ENCODE results near the gene SLC16A8. TPM values are rescaled to one million over a fixed set of nuclear protein-coding genes. Genes with fewer than 3 reads are reported as not detected.
"Not testable (repeated sequence)": the region's sequence is repeated elsewhere in the genome, so short reads cannot be mapped to it uniquely, and the experiment has no call there.

The SLC16A8 gene, protein sequence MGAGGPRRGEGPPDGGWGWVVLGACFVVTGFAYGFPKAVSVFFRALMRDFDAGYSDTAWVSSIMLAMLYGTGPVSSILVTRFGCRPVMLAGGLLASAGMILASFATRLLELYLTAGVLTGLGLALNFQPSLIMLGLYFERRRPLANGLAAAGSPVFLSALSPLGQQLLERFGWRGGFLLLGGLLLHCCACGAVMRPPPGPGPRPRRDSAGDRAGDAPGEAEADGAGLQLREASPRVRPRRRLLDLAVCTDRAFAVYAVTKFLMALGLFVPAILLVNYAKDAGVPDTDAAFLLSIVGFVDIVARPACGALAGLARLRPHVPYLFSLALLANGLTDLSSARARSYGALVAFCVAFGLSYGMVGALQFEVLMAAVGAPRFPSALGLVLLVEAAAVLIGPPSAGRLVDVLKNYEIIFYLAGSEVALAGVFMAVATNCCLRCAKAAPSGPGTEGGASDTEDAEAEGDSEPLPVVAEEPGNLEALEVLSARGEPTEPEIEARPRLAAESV
- not detected in 2 replicates for total RNA-seq (2014; rRNA removed; shearing (Covaris generic))

DNA sequence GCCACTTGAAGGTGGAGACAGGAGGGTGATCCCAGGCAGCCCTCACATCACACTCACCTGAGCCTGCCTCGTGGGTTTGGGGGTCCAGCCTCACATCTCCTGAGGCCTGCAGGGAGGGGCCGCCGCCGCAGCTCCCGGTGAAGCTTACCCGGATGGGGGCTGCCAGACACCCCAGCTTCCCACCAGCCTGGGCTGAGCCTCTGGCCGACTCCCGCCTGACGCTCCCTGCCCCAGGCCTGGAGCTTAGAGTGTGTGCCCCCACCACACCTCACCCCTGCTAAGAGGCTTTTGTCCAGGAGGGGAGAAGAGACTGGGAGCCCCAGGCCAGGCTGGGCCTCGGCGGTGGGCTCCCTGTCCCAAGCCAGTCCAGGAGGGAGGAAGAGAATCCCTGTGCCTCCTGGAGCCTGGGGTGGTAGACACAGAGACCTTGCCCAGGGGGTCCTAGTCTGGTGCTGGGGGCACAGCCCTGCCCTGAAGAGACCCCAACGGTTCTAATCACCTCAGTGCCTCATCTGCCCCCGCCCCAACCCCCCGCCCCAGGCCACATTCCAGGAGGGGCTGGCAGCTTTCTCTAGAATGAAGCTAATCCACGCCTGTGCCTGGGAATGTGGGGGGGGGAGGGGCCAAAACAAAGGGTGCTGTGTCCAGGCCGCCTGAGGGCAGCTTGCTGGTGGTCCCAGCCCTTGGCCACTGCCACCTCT lies at the start of gene SLC16A8:
Gene SLC16A8 (minus strand): TSS at position 254 of the 701 bp plus-strand sequence. CDS start 1,311 bp downstream, outside the sequence.
- no peak for DNase-seq (ENCODE audit: low read depth)

DNA sequence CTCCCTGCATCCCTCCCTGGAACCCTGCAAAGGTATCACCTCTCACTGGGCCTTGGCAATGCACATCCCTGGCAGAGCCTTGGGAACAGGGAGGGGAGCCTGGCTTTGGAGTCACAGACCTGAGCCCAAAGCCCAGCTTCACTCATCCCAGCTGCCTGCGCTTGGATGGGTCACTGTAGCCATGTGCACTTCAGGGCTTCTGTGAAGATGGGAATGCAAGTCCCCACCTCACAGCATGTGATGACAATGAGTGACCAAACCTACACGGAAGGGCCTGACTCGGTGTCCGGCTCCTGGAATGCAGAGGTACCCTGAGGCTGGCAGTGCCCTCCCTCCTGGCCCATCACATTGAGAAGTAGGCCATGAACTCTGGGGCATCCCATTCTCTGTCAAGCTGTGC lies 49.3 kb upstream of the SLC16A8 start:
- DNase-seq (ENCODE audit: low read depth): no peak

DNA sequence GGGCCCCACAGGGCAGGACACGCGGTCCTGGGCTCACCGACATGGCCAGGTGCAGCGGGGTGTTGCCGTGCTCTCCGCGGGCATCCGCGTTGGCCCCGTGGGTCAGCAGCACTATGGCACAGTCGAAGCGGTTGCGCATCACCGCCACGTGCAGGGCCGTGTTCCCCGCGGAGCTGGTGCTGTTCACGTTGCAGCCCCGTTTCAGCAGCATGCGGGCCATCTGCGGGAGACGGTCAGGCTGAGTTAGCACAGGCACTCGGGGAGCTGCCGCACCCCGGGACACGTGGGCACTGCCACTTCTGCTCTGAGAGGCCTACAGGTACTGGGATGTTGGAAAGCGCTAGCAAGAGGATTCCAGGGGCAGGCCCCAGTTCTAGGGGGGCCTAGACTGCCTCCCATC lies 48.8 kb upstream of the SLC16A8 start:
- no peak for DNase-seq (ENCODE audit: low read depth)

DNA sequence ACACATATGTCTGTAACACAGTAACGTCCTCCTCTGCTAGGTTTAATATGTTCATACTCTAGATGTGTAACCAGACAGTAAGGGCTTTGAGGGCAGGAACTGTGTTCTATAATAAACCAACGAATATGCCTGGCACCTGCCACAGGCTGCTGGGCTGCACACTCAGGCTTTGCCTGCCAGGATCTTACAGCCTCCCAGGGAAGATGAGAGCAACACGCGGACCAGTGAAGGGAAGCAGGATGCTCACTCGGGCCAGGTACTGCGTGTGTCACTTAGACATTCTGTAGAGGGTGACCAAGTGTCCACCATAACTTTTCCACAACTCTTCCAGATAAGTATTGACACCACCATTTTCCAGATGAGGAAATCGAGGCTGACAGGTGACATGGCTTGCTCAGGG lies 48.2 kb upstream of the SLC16A8 start:
- DNase-seq (ENCODE audit: low read depth): no peak

DNA sequence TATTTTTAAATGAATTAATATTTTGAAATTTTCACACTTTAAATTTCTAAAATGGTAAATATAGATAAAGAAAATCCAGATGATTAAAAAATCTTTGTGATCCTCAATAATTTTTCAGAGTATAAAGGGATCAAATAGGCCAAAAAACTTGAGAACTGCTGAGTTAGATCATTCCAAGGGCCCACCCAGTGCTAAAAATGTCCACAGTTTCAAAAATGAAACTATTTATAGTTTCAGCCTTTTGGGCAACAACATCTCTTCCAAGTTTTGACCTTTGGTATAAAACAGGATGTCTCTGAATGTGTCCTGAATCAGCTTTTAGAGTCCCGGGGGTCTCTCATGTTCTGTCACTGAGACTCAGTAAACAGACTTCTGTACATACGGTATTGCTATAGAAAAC lies 47.4 kb upstream of the SLC16A8 start:
- DNase-seq (ENCODE audit: low read depth): no peak

DNA sequence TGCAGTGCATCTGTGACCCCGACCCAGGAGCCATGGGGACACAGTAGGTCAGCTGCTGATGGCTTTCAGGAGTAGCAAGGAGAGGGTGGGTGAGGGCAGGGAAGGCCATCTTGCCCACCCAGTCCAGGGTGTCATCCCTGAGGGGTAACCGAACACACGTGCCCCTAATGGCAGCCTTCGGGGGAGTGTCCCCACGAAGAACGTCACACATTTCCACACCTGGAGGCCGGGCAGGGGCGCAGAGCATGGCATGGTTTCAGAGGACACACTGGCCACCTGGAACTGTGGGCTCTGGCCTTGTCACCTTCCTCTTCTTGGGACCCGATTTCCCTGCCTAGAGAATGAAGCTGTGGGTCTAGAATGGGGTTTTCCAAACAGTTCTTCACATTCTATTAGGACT lies 45.9 kb upstream of the SLC16A8 start:
- no peak for DNase-seq (ENCODE audit: low read depth)

DNA sequence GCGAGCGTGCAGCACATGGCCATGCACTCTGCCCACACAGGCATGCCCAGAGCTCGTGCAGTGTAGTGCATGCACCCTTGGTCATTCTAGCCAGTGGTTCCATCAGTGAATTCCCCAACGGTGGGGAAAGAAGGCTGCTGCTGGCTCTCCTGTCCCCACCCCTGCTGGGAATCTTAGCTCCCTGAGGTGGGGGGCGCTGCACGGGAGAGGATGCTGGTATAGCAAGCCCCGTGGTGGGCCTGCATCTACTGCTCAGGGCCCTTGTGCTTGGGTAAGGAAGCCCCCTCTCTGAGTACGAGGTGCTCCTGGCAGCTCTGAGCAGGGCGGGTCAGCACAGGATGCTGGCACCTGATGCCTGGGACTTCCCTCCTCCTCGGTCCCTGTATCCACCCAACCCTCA lies 45.0 kb upstream of the SLC16A8 start:
- no peak for DNase-seq (ENCODE audit: low read depth)

DNA sequence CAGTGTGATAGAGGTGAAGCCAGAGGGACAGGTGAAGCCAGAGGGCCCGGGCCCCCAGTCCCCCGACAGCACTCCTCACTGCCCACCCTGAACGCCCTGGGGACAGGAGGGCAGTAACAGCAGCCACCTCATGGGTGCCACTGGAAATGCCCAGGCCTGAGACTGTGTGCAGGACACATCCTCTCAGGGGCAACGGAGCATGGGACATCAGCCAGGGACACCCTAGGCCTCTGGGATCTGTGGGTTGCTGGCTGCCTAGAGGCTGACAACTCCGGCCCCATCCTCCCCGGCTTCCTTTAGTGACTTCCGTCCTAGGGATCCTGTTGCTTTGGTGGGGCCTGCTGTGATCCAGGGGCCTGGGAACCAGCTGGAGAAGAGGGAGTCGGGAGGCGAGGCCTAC lies 43.9 kb upstream of the SLC16A8 start:
- DNase-seq (ENCODE audit: low read depth): no peak

DNA sequence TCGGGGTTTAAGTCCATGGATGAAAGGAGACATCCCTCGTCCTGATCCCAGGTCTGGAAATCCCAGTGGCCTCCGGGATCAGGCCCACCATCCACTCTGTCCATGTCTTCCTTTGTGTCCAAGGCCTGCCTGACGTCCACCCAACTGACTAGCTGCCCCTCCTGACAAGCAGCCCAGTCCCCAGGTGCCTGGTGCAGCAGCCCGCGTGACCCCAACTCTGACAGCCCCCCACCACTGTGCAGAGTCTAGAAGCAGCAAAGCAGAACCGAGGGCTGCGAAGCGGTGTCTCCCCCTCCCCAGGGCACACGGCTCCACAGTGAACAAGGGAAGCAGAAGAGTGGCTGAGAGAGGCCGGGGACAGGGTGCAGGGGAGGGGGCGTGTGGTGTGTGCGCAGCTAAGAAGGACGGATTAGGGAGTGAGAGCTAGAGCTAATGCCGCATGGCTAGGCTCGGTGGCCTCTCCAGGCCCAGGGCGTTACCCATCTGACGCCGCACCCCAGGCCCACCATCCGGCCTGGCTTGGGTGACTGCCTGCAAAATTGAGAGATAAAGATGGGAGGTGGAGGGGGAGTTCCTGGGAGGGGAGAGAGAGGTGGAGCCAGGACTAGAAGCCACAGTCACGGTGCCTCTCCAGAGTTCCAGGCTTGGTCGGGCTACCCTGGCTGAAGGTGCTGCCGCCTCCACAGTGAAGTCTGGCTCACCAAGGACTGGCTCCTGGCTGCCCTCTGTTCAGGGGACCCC lies 43.1 kb upstream of the SLC16A8 start:
- DNase-seq (ENCODE audit: low read depth): no peak

DNA sequence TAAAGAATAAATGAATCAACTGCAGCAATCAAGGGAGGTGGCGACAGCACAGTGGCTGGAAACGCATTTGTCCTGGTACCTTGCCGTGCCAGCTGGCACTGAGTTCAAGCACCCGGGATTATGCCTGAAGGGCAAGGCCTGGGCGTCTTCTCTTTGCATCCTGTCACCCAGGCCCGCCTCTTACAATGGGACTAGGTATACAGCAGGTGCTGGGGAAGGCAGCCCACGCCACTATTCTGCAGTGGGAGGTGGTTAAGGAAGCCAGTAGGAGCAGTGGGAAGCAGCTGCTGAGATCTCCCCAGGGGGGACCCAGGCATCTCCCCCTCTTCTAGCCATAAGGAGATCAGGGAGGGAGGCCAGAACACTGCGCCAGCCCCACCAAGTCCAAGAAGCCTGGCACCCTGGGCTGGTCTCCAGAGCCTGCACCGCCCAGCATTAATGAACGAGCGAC lies 41.8 kb upstream of the SLC16A8 start:
- no peak for DNase-seq (ENCODE audit: low read depth)

DNA sequence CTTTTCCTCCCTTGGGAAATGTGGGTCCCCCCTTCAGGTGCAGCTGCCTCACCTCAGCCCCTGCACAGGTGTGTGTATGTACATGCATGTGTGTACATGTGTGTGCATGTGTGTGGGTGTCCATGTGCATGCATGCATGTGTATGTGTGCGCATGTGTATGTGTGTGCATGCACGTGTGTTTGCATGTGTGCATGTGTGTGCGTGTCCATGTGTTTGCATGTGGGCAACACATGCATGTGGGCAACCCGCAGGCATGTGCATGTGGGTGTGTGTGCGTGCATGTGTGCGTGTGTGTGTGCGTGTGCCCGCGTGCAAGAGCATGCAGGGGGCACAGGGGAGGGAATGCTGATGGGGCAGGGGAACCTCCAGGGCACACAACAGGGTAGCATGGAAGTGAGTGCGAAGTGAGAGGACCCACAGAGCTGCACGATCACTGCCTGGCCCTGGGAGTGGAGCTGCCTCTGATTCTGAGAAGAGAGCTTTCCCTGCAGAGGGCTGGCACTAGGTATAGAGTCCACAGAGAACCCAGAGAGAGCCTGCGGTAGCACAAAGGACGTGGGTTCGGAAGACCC lies 41.1 kb upstream of the SLC16A8 start:
- DNase-seq (ENCODE audit: low read depth): no peak

DNA sequence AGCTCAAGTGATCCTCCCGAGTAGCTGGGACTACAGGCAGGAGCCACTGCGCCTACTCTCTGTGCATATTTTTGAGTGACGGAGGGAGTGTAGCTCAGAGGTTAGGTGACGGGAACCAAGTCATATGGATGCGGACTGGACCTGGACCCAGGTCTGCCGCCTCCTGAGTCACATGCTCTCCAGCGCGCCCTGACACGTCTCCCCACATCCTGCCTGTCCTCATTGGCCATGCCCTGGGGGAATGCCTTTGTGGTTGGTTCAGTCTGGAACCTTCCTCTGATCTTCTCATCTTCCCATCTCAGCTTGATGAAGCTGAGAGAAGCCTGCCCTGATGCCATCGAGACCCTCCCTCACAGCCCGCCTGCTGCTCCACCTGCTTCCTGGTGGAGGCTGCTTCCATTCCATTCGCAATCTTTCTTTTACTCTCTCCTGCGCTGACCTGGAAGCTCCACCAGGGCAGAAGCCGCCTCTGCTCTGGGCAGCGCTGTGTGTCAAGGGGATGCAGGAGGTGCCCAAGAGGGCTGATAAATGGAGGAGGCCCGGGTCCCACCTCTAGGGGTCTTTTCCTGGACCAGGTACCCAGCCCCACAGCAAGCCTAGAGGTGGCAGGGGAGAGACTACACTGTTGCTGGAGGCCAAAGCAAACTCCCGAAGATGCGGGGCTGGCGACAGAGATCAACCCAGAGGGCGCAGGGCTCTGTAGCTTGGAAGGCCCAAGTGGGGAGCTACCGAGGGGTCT lies 40.4 kb upstream of the SLC16A8 start:
- peak; percentile 42 for DNase-seq (ENCODE audit: low read depth)

DNA sequence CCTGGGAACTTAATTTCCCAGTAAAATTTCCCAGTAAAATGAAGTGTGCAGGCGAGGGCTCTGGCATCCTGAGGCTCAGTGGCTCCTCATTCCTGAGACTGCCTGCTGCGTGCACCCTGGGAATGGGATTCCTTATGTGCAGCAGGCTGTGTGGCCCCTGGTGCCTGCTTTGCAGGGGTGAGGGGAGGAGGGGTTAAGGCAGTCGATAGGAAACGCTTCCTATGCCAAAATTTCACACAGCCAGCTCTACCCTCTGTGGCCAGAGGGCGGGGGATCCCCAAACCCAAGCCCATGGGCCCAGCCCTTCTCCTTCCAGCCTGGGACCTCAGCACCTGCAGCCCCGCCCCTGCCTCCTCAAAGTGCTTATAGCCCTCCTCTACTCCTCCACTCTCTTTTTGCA lies 38.6 kb upstream of the SLC16A8 start:
- DNase-seq (ENCODE audit: low read depth): no peak

DNA sequence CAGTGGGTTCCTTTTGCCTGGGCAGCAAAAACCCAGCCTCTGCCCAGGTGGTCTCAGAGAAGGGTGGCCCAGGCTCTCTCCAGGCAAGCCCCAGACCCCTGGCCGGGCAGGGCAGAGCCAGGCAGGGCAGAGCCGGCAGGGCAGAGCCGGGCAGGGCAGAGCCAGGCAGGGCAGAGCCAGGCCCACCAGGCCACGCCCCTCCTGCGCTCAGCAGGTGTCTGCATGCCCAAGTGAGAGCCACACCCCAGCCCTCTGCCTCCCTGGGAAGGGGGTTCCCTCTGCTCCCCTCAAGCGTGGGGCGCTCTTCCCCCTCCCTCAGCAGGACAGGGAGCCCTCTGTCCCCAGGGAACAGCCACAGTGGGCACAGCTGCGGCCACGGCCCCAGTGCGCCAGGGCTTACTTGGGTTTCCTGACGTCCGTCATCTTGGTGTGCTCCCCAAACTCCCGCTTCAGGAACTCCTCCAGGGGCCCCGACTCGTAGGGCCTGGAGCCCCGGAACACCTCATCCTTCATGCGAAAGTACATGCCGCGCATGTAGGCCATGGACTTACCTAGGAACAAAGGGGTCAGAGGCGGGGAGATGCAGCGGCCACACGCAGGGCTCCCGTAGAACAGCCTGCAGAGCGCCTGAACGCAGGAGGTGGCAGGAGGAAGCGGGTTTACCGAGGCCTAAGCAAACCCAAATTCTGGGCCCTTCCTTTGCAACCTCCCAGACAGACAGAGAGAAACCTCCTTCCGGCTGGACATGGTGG lies 36.6 kb upstream of the SLC16A8 start:
- no peak for DNase-seq (ENCODE audit: low read depth)

DNA sequence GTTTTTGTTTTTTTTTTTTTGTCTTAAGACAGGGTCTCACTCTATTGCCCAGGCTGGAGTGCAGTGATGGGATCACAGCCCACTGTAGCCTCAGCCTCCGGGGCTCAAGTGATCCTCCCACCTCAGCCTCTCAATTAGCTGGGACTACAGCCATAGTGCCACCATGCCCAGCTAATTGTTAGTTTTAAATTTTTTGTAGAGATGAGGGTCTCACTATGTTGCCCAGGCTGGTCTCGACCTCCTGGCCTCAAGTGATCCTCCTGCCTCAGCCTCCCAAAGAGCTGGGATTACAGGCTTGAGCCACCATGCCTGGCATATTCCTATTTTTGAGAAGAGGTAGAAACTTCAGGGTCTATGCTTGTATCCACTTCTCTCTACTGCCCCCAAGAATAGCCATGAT lies 34.8 kb upstream of the SLC16A8 start:
- not testable (repeated sequence) for DNase-seq (ENCODE audit: low read depth)

DNA sequence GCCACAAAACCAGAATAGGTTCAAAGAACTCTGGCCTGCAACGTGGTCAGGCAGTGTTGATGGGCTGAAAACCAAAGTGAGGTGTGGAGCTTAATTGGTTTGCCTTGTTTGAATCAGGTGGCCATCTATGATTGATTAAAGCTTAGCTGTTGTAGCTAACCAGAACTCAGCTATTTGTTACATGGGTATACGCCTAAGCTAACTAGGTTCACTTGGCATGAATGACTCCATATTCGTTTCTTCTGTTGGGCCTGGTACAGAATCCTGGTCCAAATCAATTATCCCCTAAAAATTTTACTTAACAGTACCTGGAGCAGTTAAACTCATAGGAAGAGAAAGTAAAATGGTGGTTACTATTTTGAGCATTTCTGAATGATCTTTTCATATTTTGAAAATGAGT lies 34.2 kb upstream of the SLC16A8 start:
- no peak for DNase-seq (ENCODE audit: low read depth)

DNA sequence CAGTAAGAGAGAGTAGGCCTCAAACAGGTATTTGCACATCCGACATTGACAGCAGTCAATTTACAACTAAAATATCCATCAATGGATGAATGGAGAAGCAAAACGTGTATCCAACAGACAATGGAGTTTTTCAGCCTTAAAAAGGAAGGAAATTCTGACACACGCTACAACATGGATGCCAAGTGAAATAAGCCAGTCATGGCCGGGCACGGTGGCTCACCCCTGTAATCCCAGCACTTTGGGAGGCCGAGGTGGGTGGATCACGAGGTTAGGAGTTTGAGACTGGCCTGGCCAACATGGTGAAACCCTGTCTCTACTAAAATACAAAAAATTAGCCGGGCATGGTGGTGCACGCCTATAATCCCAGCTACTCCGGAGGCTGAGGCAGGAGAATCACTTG lies 33.6 kb upstream of the SLC16A8 start:
- not testable (repeated sequence) for DNase-seq (ENCODE audit: low read depth)

DNA sequence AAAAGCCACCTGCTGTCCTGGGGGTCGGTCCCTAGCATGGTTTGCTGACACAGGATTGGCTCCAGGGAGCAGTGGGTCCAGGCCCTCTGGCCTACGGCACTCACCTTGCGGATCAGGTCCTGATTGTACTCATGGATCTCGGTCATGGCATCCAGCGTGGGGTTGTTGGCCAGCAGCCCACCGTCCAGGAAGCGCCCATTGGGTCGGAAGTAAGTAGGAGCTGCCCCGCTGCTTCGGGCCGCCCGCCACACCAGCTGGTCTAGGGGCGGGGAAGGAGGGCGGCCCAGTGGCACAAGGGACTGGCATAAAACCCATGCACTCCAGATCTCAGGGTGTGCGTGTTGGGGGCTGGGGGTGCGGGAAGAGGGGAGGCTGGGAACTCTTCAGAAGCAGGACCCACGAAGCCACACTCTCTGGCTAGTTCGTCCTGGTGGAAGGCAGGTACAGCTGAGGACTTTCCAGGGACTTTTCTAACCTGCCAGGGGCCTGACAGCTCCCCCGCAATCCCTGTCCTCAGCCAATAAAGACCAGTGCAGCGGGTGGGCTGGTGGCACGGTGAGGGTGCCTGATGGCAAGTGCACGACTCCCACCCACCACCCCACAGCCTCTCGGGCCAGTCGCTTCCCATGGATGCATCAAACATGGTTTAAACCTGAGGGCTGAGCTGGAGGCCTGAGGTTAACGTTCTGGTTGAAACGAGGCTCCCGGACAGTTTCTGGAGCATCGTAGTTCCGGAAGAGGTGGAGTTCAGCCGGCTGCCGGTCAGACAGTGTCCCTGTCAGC lies 31.6 kb upstream of the SLC16A8 start:
- DNase-seq (ENCODE audit: low read depth): no peak

All from M059J (cell line).